ENCODE data around the gene KRTAP4-11.
"Not testable (repeated sequence)": the region's sequence is repeated elsewhere in the genome, so short reads cannot be mapped to it uniquely, and the experiment has no call there.

KRTAP4-11 gene

GRCh38 chr17:41141361-41141760 is 23.2 kb upstream of the KRTAP4-11 start:
- Histone ChIP-seq H3K27me3 (replicated peaks; ENCODE audit: control insufficient read depth, insufficient read depth, low read length) (no peaks in the 10 kb centered on the region), H3K36me3 (ENCODE audit: control insufficient read depth, insufficient read depth, low read length) (no peaks in the 10 kb centered on the region), H3K4me3 (replicated peaks; ENCODE audit: low read depth, low read length) (no peak overlapping the region)
- no peak for DNase-seq (ENCODE audit: extremely low read depth, insufficient read length)
- TF ChIP-seq CTCF (IDR thresholded peaks at IDR 0.05; ENCODE audit: insufficient read depth, low read length, poor library complexity, severe bottlenecking): no peak

DNA sequence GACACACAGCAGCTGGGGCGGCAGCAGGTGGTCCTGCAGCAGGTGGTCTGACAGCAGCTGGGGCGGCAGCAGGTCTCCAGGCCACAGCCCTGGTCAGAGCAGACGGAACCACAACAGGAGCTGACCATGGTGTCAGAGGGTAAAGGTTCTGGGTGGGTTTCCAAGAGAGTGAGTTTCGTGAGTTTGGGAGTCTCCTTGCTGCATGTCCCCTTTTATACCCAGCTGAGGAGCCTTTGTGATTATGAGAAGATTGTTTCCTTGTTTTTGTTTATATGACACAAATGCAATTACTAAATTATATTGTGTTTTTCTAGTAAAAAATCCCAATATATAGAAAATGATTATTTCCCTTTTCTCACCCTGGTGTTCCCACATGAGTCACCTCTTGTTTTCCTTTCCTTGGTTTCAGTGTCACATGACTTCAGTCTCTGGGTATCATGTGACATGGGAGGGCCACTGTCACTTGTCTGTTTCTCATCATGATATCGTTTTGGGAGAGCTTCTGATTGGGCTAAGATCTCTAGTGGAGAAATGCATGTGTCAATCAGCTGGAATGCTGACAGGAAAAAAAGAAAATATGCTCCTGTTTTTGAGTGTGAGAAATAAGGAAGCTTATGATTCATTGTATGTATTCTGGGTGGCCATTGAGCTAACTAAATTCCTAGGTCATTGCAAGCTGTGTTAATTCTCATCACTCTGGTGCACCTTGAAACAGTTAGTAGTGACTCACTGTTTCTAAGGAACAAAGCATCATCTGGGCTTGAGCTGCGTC is 22.4 kb upstream of the KRTAP4-11 start, which contains the start of gene KRTAP4-6:
TSS of gene KRTAP4-6 (minus strand) at position 185 of the 772 bp plus-strand sequence. CDS start at position 128, 57 bp downstream.
- DNase-seq (ENCODE audit: extremely low read depth, insufficient read length): no peak
- H3K36me3 ChIP-seq (ENCODE audit: control insufficient read depth, insufficient read depth, low read length): no peaks in the 10 kb centered on the region
- H3K4me3 ChIP-seq (replicated peaks; ENCODE audit: low read depth, low read length): no peak within 1 kb of the TSS
- TF ChIP-seq CTCF (IDR thresholded peaks at IDR 0.05; ENCODE audit: insufficient read depth, low read length, poor library complexity, severe bottlenecking): no peak
- no peaks in the 10 kb centered on the region for H3K27me3 ChIP-seq (replicated peaks; ENCODE audit: control insufficient read depth, insufficient read depth, low read length)

- DNase-seq (ENCODE audit: extremely low read depth, insufficient read length); H3K27me3 ChIP-seq (replicated peaks; ENCODE audit: control insufficient read depth, insufficient read depth, low read length); H3K4me3 ChIP-seq (replicated peaks; ENCODE audit: low read depth, low read length); H3K36me3 ChIP-seq (ENCODE audit: control insufficient read depth, insufficient read depth, low read length): not testable (repeated sequence)
Observed at GRCh38 chr17:41139865-41140264, 21.7 kb upstream of the KRTAP4-11 start.

- Histone ChIP-seq H3K27me3 (replicated peaks; ENCODE audit: control insufficient read depth, insufficient read depth, low read length) (no peaks in the 10 kb centered on the region), H3K4me3 (replicated peaks; ENCODE audit: low read depth, low read length) (no peak overlapping the region), H3K36me3 (ENCODE audit: control insufficient read depth, insufficient read depth, low read length) (no peaks in the 10 kb centered on the region)
- TF ChIP-seq CTCF (IDR thresholded peaks at IDR 0.05; ENCODE audit: insufficient read depth, low read length, poor library complexity, severe bottlenecking): no peak
- no peak for DNase-seq (ENCODE audit: extremely low read depth, insufficient read length)
Observed at GRCh38 chr17:41133880-41134735, 15.9 kb upstream of the KRTAP4-11 start.

GRCh38 chr17:41131979-41132378 is 13.8 kb upstream of the KRTAP4-11 start:
- no peaks in the 10 kb centered on the region for H3K27me3 ChIP-seq (replicated peaks; ENCODE audit: control insufficient read depth, insufficient read depth, low read length)
- no peak for DNase-seq (ENCODE audit: extremely low read depth, insufficient read length)
- no peak for TF ChIP-seq CTCF (IDR thresholded peaks at IDR 0.05; ENCODE audit: insufficient read depth, low read length, poor library complexity, severe bottlenecking)
- no peak overlapping the region for H3K4me3 ChIP-seq (replicated peaks; ENCODE audit: low read depth, low read length)
- no peaks in the 10 kb centered on the region for H3K36me3 ChIP-seq (ENCODE audit: control insufficient read depth, insufficient read depth, low read length)

- no peak overlapping the region for H3K4me3 ChIP-seq (replicated peaks; ENCODE audit: low read depth, low read length)
- no peaks in the 10 kb centered on the region for H3K27me3 ChIP-seq (replicated peaks; ENCODE audit: control insufficient read depth, insufficient read depth, low read length)
- H3K36me3 ChIP-seq (ENCODE audit: control insufficient read depth, insufficient read depth, low read length): no peaks in the 10 kb centered on the region
- DNase-seq (ENCODE audit: extremely low read depth, insufficient read length): no peak
- TF ChIP-seq CTCF (IDR thresholded peaks at IDR 0.05; ENCODE audit: insufficient read depth, low read length, poor library complexity, severe bottlenecking): no peak
Observed at GRCh38 chr17:41127371-41127770, 9.2 kb upstream of the KRTAP4-11 start.
